ENCODE measurements around the gene FAM107B.

GRCh38 chr10:14667781-14668180 lies 106.9 kb downstream of the FAM107B start:
- TF ChIP-seq CTCF (IDR thresholded peaks at IDR 0.05) (no peak), POLR2A (IDR thresholded peaks at IDR 0.05) (no peak), POLR2AphosphoS5 (IDR thresholded peaks at IDR 0.05) (no peak), EP300 (IDR thresholded peaks at IDR 0.05) (no peak)
